Endothelial cell of umbilical vein (primary cell): ENCODE results near the gene C1orf167. TPM values are rescaled to one million over a fixed set of nuclear protein-coding genes. Genes with fewer than 3 reads are reported as not detected.

Source experiments
- BruUV-seq: library from RNA; stranded (reverse); fragments of 400-500 nt; replicated peaks from 2 replicates; lab custom pipeline; 2021; lab: Mats Ljungman, UMichigan
- CTCF ChIA-PET: fragments of 300-600, 350-600 bp; sonication (Branson Sonifier 250); formaldehyde crosslinking; loops from one replicate; lab custom pipeline; 2021; ENCODE audit warnings: antibody characterized with exemption, inconsistent platforms; lab: Charles Lee
- POLR2A ChIA-PET: fragments of 300-600, 350-600 bp; sonication (Branson Sonifier 250); formaldehyde crosslinking; loops from one replicate; lab custom pipeline; 2021; ENCODE audit warnings: antibody characterized with exemption, inconsistent platforms; lab: Charles Lee
- DNase-seq: peaks from one replicate; pipeline ENCODE4 v3.0.0-alpha.2; 2011; ENCODE audit warnings: low read depth, low spot score
- FAIRE-seq: peaks from 2 replicates; lab custom pipeline; 2011; peaks lifted over from hg19 to GRCh38; lab: Jason Lieb, UNC
- H2AFZ ChIP-seq: 2 replicates; pipeline ENCODE4 v1.6.0; 2012; ENCODE audit warnings: low read depth, low read length, control low read depth, inconsistent platforms
- H3K27ac ChIP-seq: 2 replicates; pipeline ENCODE4 v1.5.1; 2011; ENCODE audit warnings: low read depth, mild to moderate bottlenecking, control low read depth, low read length, moderate library complexity; ENCODE audit not compliant: insufficient read depth
- H3K27me3 ChIP-seq, 2 experiments: 2 replicates each; pipeline versions ENCODE4 v1.6.0 to v1.6.1; 2011; ENCODE audit warnings: low read length in 2 of 2, mixed read lengths in 1 of 2; ENCODE audit not compliant: control insufficient read depth in 2 of 2, insufficient read depth in 2 of 2
- H3K36me3 ChIP-seq, 2 experiments: 2 replicates in 1 of 2; 3 replicates in 1 of 2; pipeline ENCODE4 v1.5.1; 2011; ENCODE audit warnings: low read length in 2 of 2, mild to moderate bottlenecking in 1 of 2, moderate library complexity in 1 of 2; ENCODE audit not compliant: control insufficient read depth in 2 of 2, insufficient read depth in 2 of 2; ENCODE audit errors: extremely low read depth in 1 of 2
- H3K4me1 ChIP-seq: 3 replicates; pipeline ENCODE4 v1.5.1; 2011; ENCODE audit warnings: mild to moderate bottlenecking, low read length; ENCODE audit not compliant: control insufficient read depth, insufficient read depth; ENCODE audit errors: extremely low read depth
- H3K4me2 ChIP-seq: 2 replicates; pipeline ENCODE4 v1.6.1; 2011; ENCODE audit warnings: low read length, control low read depth, mixed read lengths; ENCODE audit not compliant: insufficient read depth
- H3K4me3 ChIP-seq, 3 experiments: fragments of 200-600 bp in 1 of 3; sonication (generic), shearing (Covaris generic) in 1 of 3; replicated peaks in 1 of 3; 2 replicates each; pipeline ENCODE4 v1.5.1; 2011 to 2016; ENCODE audit warnings: control low read depth in 3 of 3, low read length in 3 of 3, mild to moderate bottlenecking in 2 of 3, inconsistent platforms in 1 of 3, low read depth in 1 of 3, moderate library complexity in 1 of 3; ENCODE audit not compliant: insufficient read depth in 1 of 3
- H3K79me2 ChIP-seq: 2 replicates; pipeline ENCODE4 v1.6.0; 2012; ENCODE audit warnings: low read length, inconsistent platforms; ENCODE audit not compliant: control insufficient read depth, insufficient read depth
- H3K9ac ChIP-seq: replicated peaks from 2 replicates; pipeline ENCODE3; 2011; ENCODE audit warnings: low read length, control low read depth; ENCODE audit not compliant: insufficient read depth; ENCODE audit errors: extremely low read depth
- H3K9me1 ChIP-seq: replicated peaks from 3 replicates; pipeline ENCODE4 v1.6.0; 2011; ENCODE audit warnings: mild to moderate bottlenecking, low read length; ENCODE audit not compliant: control insufficient read depth, insufficient read depth; ENCODE audit errors: extremely low read depth
- H3K9me3 ChIP-seq: replicated peaks from 2 replicates; pipeline ENCODE4 v1.5.1; 2012; ENCODE audit warnings: low read length, inconsistent platforms; ENCODE audit not compliant: control insufficient read depth, insufficient read depth
- H4K20me1 ChIP-seq: replicated peaks from 2 replicates; pipeline ENCODE3; 2011; ENCODE audit warnings: mild to moderate bottlenecking, low read length; ENCODE audit not compliant: control insufficient read depth, insufficient read depth; ENCODE audit errors: extremely low read depth
- EZH2 ChIP-seq: IDR thresholded peaks from 2 replicates; pipeline ENCODE4 v1.6.1; 2012; ENCODE audit warnings: borderline replicate concordance, low read depth, mild to moderate bottlenecking, moderate library complexity, low read length, inconsistent platforms; ENCODE audit not compliant: severe bottlenecking
- FOS ChIP-seq: IDR thresholded peaks from 2 replicates; pipeline ENCODE4 v1.6.1; 2011; ENCODE audit warnings: mild to moderate bottlenecking, low read length, moderate library complexity, borderline replicate concordance; ENCODE audit not compliant: insufficient read depth
- GATA2 ChIP-seq: IDR thresholded peaks from 2 replicates; pipeline ENCODE4 v1.7.0; 2011; ENCODE audit warnings: low read depth, mild to moderate bottlenecking, moderate library complexity, mixed read lengths, low read length; ENCODE audit not compliant: insufficient read length, insufficient read depth
- JUN ChIP-seq: IDR thresholded peaks from 2 replicates; pipeline ENCODE4 v1.6.1; 2011; ENCODE audit warnings: borderline replicate concordance, low read depth; ENCODE audit not compliant: insufficient read length, insufficient read depth
- MAX ChIP-seq: IDR thresholded peaks from 2 replicates; pipeline ENCODE4 v1.6.1; 2011; ENCODE audit not compliant: insufficient read depth, insufficient read length
- MYC ChIP-seq: IDR thresholded peaks from one replicate; pipeline ENCODE4 v1.6.1; 2011; ENCODE audit warnings: mild to moderate bottlenecking, low read depth, low read length
- POLR2A ChIP-seq: IDR thresholded peaks from 2 replicates; pipeline ENCODE4 v1.6.1; 2012; ENCODE audit warnings: low read depth, mild to moderate bottlenecking, control low read depth, low read length
- POLR2AphosphoS5 ChIP-seq: IDR thresholded peaks from 2 replicates; pipeline ENCODE4 v1.6.1; 2012; ENCODE audit warnings: low read depth, mild to moderate bottlenecking, control low read depth, low read length, moderate library complexity; ENCODE audit not compliant: insufficient read depth
- dilution Hi-C: fragments of 300-500 bp; cut with MboI; formaldehyde crosslinking; loops from one replicate; pipeline ENCODE4 v1.15.0; 2019; ENCODE audit warnings: low sequenced_read_pairs; ENCODE audit not compliant: extremely low pct_ligation_motif_present
- intact Hi-C: fragments of 100-400 bp; cut with micrococcal nuclease; formaldehyde crosslinking; loops from one replicate; pipeline ENCODE4 v1.10.0; 2022
- polyA plus RNA-seq, 4 experiments: library from polyadenylated mRNA; depleted of rRNA in 3 of 4; stranded (reverse) in 3 of 4; unstranded in 1 of 4; fragments of >200 nt; gene quantifications; 2 replicates each; pipeline versions ENCODE4 v1.2.1 to v1.2.3, GENCODE V29; 2011 to 2012; ENCODE audit warnings: missing spikeins in 1 of 4
- total RNA-seq: library from RNA; stranded (reverse); gene quantifications from 2 replicates; pipeline ENCODE4 v1.2.3, GENCODE V29; 2021
- TF ChIP-seq, protein P1 (sequence below), 2 donors: IDR thresholded peaks; 1 replicate in 1 of 2; 2 replicates in 1 of 2; pipeline ENCODE4 v1.5.1; 2011; ENCODE audit warnings: low read length in 2 of 2, mild to moderate bottlenecking in 2 of 2, moderate library complexity in 2 of 2, control low read depth in 1 of 2, inconsistent platforms in 1 of 2, low read depth in 1 of 2; ENCODE audit not compliant: insufficient read depth in 1 of 2; ENCODE audit errors: extremely low read depth in 1 of 2

C1orf167 gene
- total and polyA plus RNA-seq, 2 donors (not counting 3 experiments of a cell fraction or from before 2014, with no cell fraction given), result not detected

DNA sequence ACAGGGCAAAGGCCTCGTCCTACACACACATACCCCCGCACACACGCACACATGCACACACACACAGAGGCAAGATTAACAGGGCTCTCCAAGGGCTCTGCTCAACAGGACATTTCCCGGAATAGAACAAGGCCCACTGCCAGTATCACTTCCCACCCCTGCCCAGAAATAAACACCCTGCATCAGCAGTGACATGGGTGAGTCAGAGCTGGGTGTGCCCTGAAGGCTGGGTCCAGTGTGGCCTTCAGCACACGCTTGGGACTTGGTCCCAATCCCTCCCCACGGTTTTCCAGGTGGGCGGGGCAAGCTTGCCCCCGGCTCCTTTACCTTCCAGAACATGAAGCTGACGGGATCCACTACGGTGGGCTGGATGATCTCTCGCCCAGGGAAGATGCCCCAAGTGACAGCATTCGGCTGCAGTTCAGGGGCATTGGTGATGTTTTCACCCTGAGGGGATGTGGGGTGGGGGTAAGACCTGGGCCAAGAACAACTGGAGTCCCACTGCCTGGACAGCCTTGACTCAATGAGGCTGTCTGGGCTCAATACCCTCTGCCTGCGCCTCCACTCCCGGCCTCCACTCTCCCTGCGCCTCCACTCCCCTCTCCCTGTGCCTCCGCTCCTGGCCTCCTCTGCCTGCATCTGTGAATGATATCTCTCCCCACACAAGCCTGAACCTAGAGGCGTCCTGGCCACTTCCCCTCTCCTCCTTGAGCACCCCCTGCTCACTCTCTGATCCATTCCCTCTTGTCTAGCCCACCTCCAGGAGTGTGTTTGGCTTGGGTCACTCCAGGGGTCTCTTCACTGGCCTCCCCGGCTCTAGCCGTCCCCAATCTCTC is 29.1 kb downstream of the C1orf167 start:
- peak; percentile 88 for FAIRE-seq
- dilution Hi-C loops, result no loop called here

DNA sequence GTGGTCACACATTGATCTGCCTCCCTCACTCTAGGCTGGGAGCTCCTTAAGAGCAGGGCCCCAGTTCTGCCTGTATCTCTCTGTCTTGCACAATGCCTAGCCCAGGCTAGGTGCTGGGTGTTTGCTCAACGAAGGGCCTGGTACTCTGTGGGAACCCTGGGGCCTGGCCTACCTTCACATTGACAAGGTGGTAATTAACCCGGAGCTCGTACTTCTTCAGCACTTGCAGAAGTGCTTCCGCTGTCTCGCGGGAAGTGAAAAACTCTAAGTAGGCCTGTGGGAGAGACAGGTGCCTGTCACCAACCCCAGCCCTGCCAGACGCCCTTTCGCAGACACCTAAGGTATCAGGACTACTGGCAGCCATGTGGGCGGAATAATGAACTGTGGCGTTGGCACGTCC is 30.1 kb downstream of the C1orf167 start:
- Histone ChIP-seq H3K27me3 (no peaks in the 10 kb centered on the region), H3K9me1 (no peaks in the 10 kb centered on the region), H3K79me2 (no peaks in the 10 kb centered on the region), H3K27ac (no peak overlapping the region), H2AFZ (no peak overlapping the region), H4K20me1 (no peaks in the 10 kb centered on the region), H3K4me1 (peaks cover 23% of the 10 kb centered on the region), H3K9ac (no peak overlapping the region), H3K36me3 (peaks cover 3 to 37% of the 10 kb centered on the region in 2 experiments), H3K4me2 (no peak overlapping the region), H3K4me3 (no peak overlapping the region), H3K9me3 (no peaks in the 10 kb centered on the region)
- DNase-seq, result no peak
- ChIA-PET POLR2A (no interaction called here), CTCF (no interaction called here)
- TF ChIP-seq EZH2 (no peak), JUN (no peak), MYC (no peak), GATA2 (no peak), POLR2AphosphoS5 (no peak), MAX (no peak), POLR2A (no peak), FOS (no peak)
- TF ChIP-seq, protein P1, sequence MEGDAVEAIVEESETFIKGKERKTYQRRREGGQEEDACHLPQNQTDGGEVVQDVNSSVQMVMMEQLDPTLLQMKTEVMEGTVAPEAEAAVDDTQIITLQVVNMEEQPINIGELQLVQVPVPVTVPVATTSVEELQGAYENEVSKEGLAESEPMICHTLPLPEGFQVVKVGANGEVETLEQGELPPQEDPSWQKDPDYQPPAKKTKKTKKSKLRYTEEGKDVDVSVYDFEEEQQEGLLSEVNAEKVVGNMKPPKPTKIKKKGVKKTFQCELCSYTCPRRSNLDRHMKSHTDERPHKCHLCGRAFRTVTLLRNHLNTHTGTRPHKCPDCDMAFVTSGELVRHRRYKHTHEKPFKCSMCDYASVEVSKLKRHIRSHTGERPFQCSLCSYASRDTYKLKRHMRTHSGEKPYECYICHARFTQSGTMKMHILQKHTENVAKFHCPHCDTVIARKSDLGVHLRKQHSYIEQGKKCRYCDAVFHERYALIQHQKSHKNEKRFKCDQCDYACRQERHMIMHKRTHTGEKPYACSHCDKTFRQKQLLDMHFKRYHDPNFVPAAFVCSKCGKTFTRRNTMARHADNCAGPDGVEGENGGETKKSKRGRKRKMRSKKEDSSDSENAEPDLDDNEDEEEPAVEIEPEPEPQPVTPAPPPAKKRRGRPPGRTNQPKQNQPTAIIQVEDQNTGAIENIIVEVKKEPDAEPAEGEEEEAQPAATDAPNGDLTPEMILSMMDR (IDR thresholded peaks at IDR 0.05; ENCODE audit: extremely low read depth in 1 of 2, insufficient read depth in 1 of 2, low read depth in 1 of 2, low read length in 2 of 2), result no peak
- no peak for FAIRE-seq
- dilution Hi-C loops, result no loop called here
- BruUV-seq, result no TSS peak
- intact Hi-C loops, result no loop called here

More for the DNA sequence above, 29.1 kb downstream of the C1orf167 start:
- no peak overlapping the region for H3K4me3 ChIP-seq
- H2AFZ ChIP-seq, result peak overlapping the region; percentile 48
- CTCF ChIA-PET, result interaction anchor here (1.1 to 1.5 kb wide), 2 partner anchors 13 to 146 kb away, joined by 3 to 4 read pairs; no protein-coding TSS in a partner anchor
- peak overlapping the region; percentile 14 for H3K4me2 ChIP-seq
- no peaks in the 10 kb centered on the region for H3K27me3 ChIP-seq
- H3K9me3 ChIP-seq, result no peaks in the 10 kb centered on the region
- no peaks in the 10 kb centered on the region for H3K79me2 ChIP-seq
- peak; percentile 81 for DNase-seq
- POLR2A ChIA-PET, result no interaction called here
- no peaks in the 10 kb centered on the region for H4K20me1 ChIP-seq
- no TSS peak for BruUV-seq
- intact Hi-C loops, result no loop called here
- TF ChIP-seq POLR2AphosphoS5 (peak; percentile 34), EZH2 (no peak), FOS (peak; percentile 57)
- peak overlapping the region; percentile 46 for H3K27ac ChIP-seq
- H3K9ac ChIP-seq, result no peak overlapping the region
- no peaks in the 10 kb centered on the region for H3K9me1 ChIP-seq
- peaks cover 3 to 34% of the 10 kb centered on the region in 2 experiments for H3K36me3 ChIP-seq
- H3K4me1 ChIP-seq, result peaks cover 13% of the 10 kb centered on the region
